HUES64 (cell line): ENCODE data around the gene AGPAT2. TPM values are rescaled to one million over a fixed set of nuclear protein-coding genes. Genes with fewer than 3 reads are reported as not detected.

Experiments
- H3K27ac ChIP-seq: 2 replicates; pipeline ENCODE4 v1.7.0; 2013; ENCODE audit warnings: low read depth, low read length, inconsistent platforms
- H3K27me3 ChIP-seq: 2 replicates; pipeline ENCODE4 v1.6.1; 2013; ENCODE audit warnings: mild to moderate bottlenecking, low read length; ENCODE audit not compliant: insufficient read depth
- H3K36me3 ChIP-seq: 2 replicates; pipeline ENCODE4 v1.6.1; 2013; ENCODE audit warnings: mild to moderate bottlenecking, low read length; ENCODE audit not compliant: insufficient read depth
- H3K4me1 ChIP-seq: 2 replicates; pipeline ENCODE4 v1.6.1; 2013; ENCODE audit warnings: mild to moderate bottlenecking, low read length, moderate library complexity; ENCODE audit not compliant: insufficient read depth
- H3K4me3 ChIP-seq: 2 replicates; pipeline ENCODE4 v1.5.1; 2013; ENCODE audit warnings: mild to moderate bottlenecking, low read length, moderate library complexity
- H3K9ac ChIP-seq: 2 replicates; pipeline ENCODE4 v1.6.1; 2013; ENCODE audit warnings: mild to moderate bottlenecking, low read depth, low read length
- H3K9me3 ChIP-seq: 2 replicates; pipeline ENCODE4 v1.6.1; 2013; ENCODE audit warnings: low read depth, low read length; ENCODE audit not compliant: insufficient read depth
- WGBS: fragments of 150-250, 120-280 bp; methylation state at CpG from one replicate; pipeline ENCODE4 v1.1.7; 2013; ENCODE audit warnings: missing lambda C conversion rate; 5-methylcytosine and 5-hydroxymethylcytosine counted together
- polyA plus RNA-seq, 2 experiments: library from polyadenylated mRNA; stranded (reverse); fragments of 50-300 nt; gene quantifications; one replicate each; pipeline ENCODE4 v1.2.3, GENCODE V29; 2013

The AGPAT2 gene
- 18.1 TPM for polyA plus RNA-seq (2013, experiment 1 of 2)
- polyA plus RNA-seq (2013, experiment 2 of 2), result 19.9 TPM

- under 1% methylated on average over 102 of the region's 106 CpGs for WGBS
- Histone ChIP-seq H3K9ac (peak within 1 kb of the TSS; percentile 68; the same call in 1 of the 2 replicates), H3K4me1 (peaks cover 12% of the 10 kb centered on the region; the same call in 1 of the 2 replicates)
Observed at GRCh38 chr9:136686794-136687711, at the start of gene AGPAT2. Gene AGPAT2, minus strand, starts transcription at chr9:136687457. Its CDS starts 100 bp downstream, at chr9:136687357.

GRCh38 chr9:136735812-136736480 is 48.7 kb upstream of the AGPAT2 start:
- no peaks in the 10 kb centered on the region for H3K4me1 ChIP-seq
- H3K9me3 ChIP-seq, result no peaks in the 10 kb centered on the region
- H3K27ac ChIP-seq, result no peak overlapping the region
- no peaks in the 10 kb centered on the region for H3K36me3 ChIP-seq
- H3K9ac ChIP-seq, result no peak overlapping the region; the same call in 1 of the 2 replicates
- 91% methylated on average over 21 of the region's 21 CpGs for WGBS
- no peaks in the 10 kb centered on the region for H3K27me3 ChIP-seq
- H3K4me3 ChIP-seq, result no peak overlapping the region

More at GRCh38 chr9:136686794-136687711, at the start of gene AGPAT2:
- Histone ChIP-seq H3K4me3 (peak within 1 kb of the TSS; percentile 70), H3K27me3 (peaks cover 20% of the 10 kb centered on the region), H3K9me3 (no peaks in the 10 kb centered on the region), H3K36me3 (no peaks in the 10 kb centered on the region), H3K27ac (no peak within 1 kb of the TSS; the same call in 1 of the 2 replicates)

GRCh38 chr9:136734837-136735496 is 47.7 kb upstream of the AGPAT2 start:
- Histone ChIP-seq H3K36me3 (no peaks in the 10 kb centered on the region), H3K27me3 (no peaks in the 10 kb centered on the region), H3K4me1 (no peaks in the 10 kb centered on the region), H3K27ac (no peak overlapping the region), H3K4me3 (no peak overlapping the region), H3K9ac (no peak overlapping the region), H3K9me3 (no peaks in the 10 kb centered on the region)
- 85% methylated on average over 12 of the region's 12 CpGs for WGBS

DNA sequence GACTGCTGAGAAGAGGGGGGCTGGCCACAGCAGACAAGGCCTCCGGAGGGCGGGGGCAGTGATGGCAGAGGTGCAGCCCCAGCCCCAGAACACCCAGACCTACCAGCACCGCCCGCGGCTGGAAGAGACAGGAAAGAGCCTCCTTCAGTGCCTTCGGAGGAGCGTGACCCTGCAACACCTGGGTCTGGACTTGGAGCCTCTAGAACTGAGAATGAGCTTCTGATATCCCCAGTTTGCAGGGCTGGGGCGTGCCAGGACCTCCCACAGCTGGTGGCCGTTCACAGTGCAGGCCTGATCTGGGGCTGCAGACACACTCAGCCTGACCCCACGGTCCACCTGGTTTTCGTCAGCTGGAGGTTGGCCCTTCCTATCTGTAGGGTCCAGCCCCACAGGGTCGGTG is 46.4 kb upstream of the AGPAT2 start:
- Histone ChIP-seq H3K36me3 (no peaks in the 10 kb centered on the region), H3K9ac (no peak overlapping the region), H3K4me3 (no peak overlapping the region), H3K27ac (no peak overlapping the region), H3K9me3 (no peaks in the 10 kb centered on the region), H3K27me3 (peaks cover 10% of the 10 kb centered on the region), H3K4me1 (no peaks in the 10 kb centered on the region)
- WGBS, result 94% methylated on average over 12 of the region's 12 CpGs

- Histone ChIP-seq H3K27ac (no peak overlapping the region), H3K36me3 (no peaks in the 10 kb centered on the region), H3K4me1 (no peaks in the 10 kb centered on the region), H3K4me3 (no peak overlapping the region), H3K9ac (no peak overlapping the region), H3K9me3 (no peaks in the 10 kb centered on the region), H3K27me3 (peaks cover 13% of the 10 kb centered on the region)
- 69% methylated on average over 15 of the region's 16 CpGs for WGBS
Observed at GRCh38 chr9:136732444-136733178, 45.4 kb upstream of the AGPAT2 start.

- Histone ChIP-seq H3K9ac (no peak overlapping the region), H3K27me3 (peaks cover 13% of the 10 kb centered on the region), H3K4me3 (no peak overlapping the region), H3K9me3 (no peaks in the 10 kb centered on the region), H3K27ac (no peak overlapping the region), H3K36me3 (peaks cover 20% of the 10 kb centered on the region), H3K4me1 (no peaks in the 10 kb centered on the region; the same call in 1 of the 2 replicates)
- 93% methylated on average over 8 of the region's 8 CpGs for WGBS
Observed at GRCh38 chr9:136729926-136730325, 42.7 kb upstream of the AGPAT2 start.

- WGBS, result 87% methylated on average over 7 of the region's 7 CpGs
Observed at GRCh38 chr9:136729144-136729543, 41.9 kb upstream of the AGPAT2 start.

GRCh38 chr9:136728548-136729123 is 41.4 kb upstream of the AGPAT2 start:
- Histone ChIP-seq H3K36me3 (peaks cover 33% of the 10 kb centered on the region), H3K9ac (peak overlapping the region; percentile 92)

More at GRCh38 chr9:136729144-136729543, 41.9 kb upstream of the AGPAT2 start:
- Histone ChIP-seq H3K27me3 (peaks cover 13% of the 10 kb centered on the region), H3K36me3 (peaks cover 28% of the 10 kb centered on the region), H3K9ac (peak overlapping the region; percentile 92), H3K27ac (no peak overlapping the region), H3K4me1 (no peaks in the 10 kb centered on the region; the same call in 1 of the 2 replicates), H3K9me3 (no peaks in the 10 kb centered on the region), H3K4me3 (peak overlapping the region; percentile 95)

GRCh38 chr9:136728080-136728547 is 40.9 kb upstream of the AGPAT2 start:
- peaks cover 13% of the 10 kb centered on the region for H3K27me3 ChIP-seq
- H3K36me3 ChIP-seq, result peaks cover 39% of the 10 kb centered on the region
- H3K9me3 ChIP-seq, result no peaks in the 10 kb centered on the region
- peak overlapping the region; percentile 58 for H3K27ac ChIP-seq
- H3K4me1 ChIP-seq, result no peaks in the 10 kb centered on the region; the same call in 1 of the 2 replicates
- H3K4me3 ChIP-seq, result peak overlapping the region; percentile 95
- under 1% methylated on average over 66 of the region's 66 CpGs for WGBS
- H3K9ac ChIP-seq, result peak overlapping the region; percentile 92

More at GRCh38 chr9:136728548-136729123, 41.4 kb upstream of the AGPAT2 start:
- Histone ChIP-seq H3K9me3 (no peaks in the 10 kb centered on the region), H3K27me3 (peaks cover 13% of the 10 kb centered on the region), H3K4me1 (no peaks in the 10 kb centered on the region; the same call in 1 of the 2 replicates), H3K4me3 (peak overlapping the region; percentile 95), H3K27ac (no peak overlapping the region)
- WGBS, result 7% methylated on average over 53 of the region's 53 CpGs
